Body of pancreas (tissue), 4 donors: ENCODE data around the gene DUSP23.

Source experiments
- CTCF ChIP-seq, 7 experiments: fragments of 450-650 bp in 4 of 7; fragments of 200-600 bp in 3 of 7; sonication (generic) in 3 of 7; IDR thresholded peaks; one replicate each; pipeline ENCODE4 v1.5.1; 2016 to 2019; ENCODE audit warnings: antibody characterized with exemption in 7 of 7
- POLR2A ChIP-seq, 3 donors: fragments of 450-650 bp; IDR thresholded peaks; one replicate each; pipeline ENCODE4 v1.6.1; 2016; ENCODE audit warnings: antibody characterized with exemption in 3 of 3, mild to moderate bottlenecking in 2 of 3

GRCh38 chr1:159752135-159752580, 28.6 kb upstream of the DUSP23 start:
- TF ChIP-seq CTCF (IDR thresholded peaks at IDR 0.05) (peak in 2 of 7 experiments; percentile 8 to 18), POLR2A (IDR thresholded peaks at IDR 0.05) (no peak)
